Measurements from ENCODE around the gene SLC29A3. TPM values are rescaled to one million over a fixed set of nuclear protein-coding genes. Genes with fewer than 3 reads are reported as not detected.

Gene SLC29A3
- total and polyA plus RNA-seq, 2 of the 8 experiments (the other 6 are each of a cell fraction or from before 2014, with no cell fraction given), result 14.0 to 24.6 TPM

- Histone ChIP-seq H3K27me3 (replicated peaks in 1 of 4; ENCODE audit: control insufficient read depth in 3 of 4, extremely low read depth in 1 of 4, insufficient read depth in 3 of 4, low read length in 3 of 4) (no peaks in the 10 kb centered on the region), H2BK5ac (ENCODE audit: low read depth, low read length) (no peak overlapping the region), H3K56ac (replicated peaks; ENCODE audit: insufficient read length, low read depth, low read length) (no peak overlapping the region), H3K18ac (ENCODE audit: extremely low read depth, low read length) (no peak overlapping the region), H4K20me1 (replicated peaks in 1 of 2; ENCODE audit: control insufficient read depth in 1 of 2, insufficient read depth in 2 of 2, low read length in 2 of 2) (peaks cover 3 to 4% of the 10 kb centered on the region in 2 experiments), H3K23me2 (ENCODE audit: low read depth, low read length) (no peaks in the 10 kb centered on the region), H3K4me1 (replicated peaks in 1 of 4; ENCODE audit: control insufficient read depth in 3 of 4, insufficient read depth in 4 of 4, low read length in 3 of 4) (no peaks in the 10 kb centered on the region), H3K9me3 (ENCODE audit: insufficient read depth in 2 of 2, low read depth in 1 of 2, low read length in 1 of 2) (no peaks in the 10 kb centered on the region), H2BK12ac (ENCODE audit: low read depth, low read length) (no peak overlapping the region), H3K23ac (ENCODE audit: insufficient read length) (no peak overlapping the region), H3K36me3 (ENCODE audit: control insufficient read depth in 2 of 4, insufficient read depth in 4 of 4, low read length in 3 of 4) (peaks cover 10 to 55% (median 35%) of the 10 kb centered on the region in 4 experiments; a peak in 7 of 8 replicates), H3K4ac (replicated peaks; ENCODE audit: insufficient read length, low read depth, low read length) (no peak overlapping the region), H2AK5ac (ENCODE audit: low read depth, low read length) (no peak overlapping the region), H2BK120ac (replicated peaks; ENCODE audit: low read depth, low read length) (no peak overlapping the region), H3K79me2 (ENCODE audit: control insufficient read depth in 1 of 2, insufficient read depth in 2 of 2, low read length in 2 of 2) (no peaks in the 10 kb centered on the region), H3K4me2 (ENCODE audit: insufficient read depth in 1 of 2, low read depth in 2 of 2, low read length in 2 of 2) (no peak overlapping the region), H3K27ac (ENCODE audit: low read depth, low read length) (no peak overlapping the region), H3K9ac (replicated peaks in 1 of 4; ENCODE audit: extremely low read depth in 1 of 4, low read depth in 3 of 4, low read length in 3 of 4) (no peak overlapping the region), H3K79me1 (ENCODE audit: low read depth, low read length) (no peaks in the 10 kb centered on the region), H2BK20ac (ENCODE audit: low read length) (no peak overlapping the region), H3K14ac (ENCODE audit: insufficient read length) (no peak overlapping the region), H4K5ac (ENCODE audit: insufficient read length, low read depth, low read length) (no peak overlapping the region), H4K8ac (ENCODE audit: extremely low read depth, insufficient read depth, low read length) (no peak overlapping the region), H2AFZ (ENCODE audit: low read length) (no peak overlapping the region), H3K4me3 (ENCODE audit: extremely low read depth in 1 of 4, insufficient read depth in 2 of 4, low read depth in 3 of 4, low read length in 4 of 4) (no peak overlapping the region), H4K91ac (replicated peaks; ENCODE audit: insufficient read length, low read length) (no peak overlapping the region), H2BK15ac (ENCODE audit: low read length) (no peak overlapping the region)
- ChIA-PET CTCF (ENCODE audit: partially characterized antibody) (interaction anchor here (1.0 to 5.3 kb wide), 6 partner anchors 8 to 24 kb away, joined by 3 to 35 read pairs (median 7); no protein-coding TSS in a partner anchor), POLR2A (ENCODE audit: partially characterized antibody) (interaction anchor here (1.2 kb wide), 1 partner anchor 8 kb away, joined by 3 read pairs; no protein-coding TSS in a partner anchor)
- DNase-seq (ENCODE audit: low read depth in 1 of 2, low spot score in 2 of 2) (no peak), FAIRE-seq (no peak)
- WGBS, 2 experiments (ENCODE audit: extremely low coverage in 1 of 2, insufficient coverage in 1 of 2, insufficient read length in 1 of 2, insufficient replicate concordance in 2 of 2, low coverage in 1 of 2, low lambda C conversion rate in 2 of 2, missing lambda C conversion rate in 1 of 2), result 75% methylated on average over 6 of the region's 6 CpGs; no CpG with 5 or more reads in 1 of the 2 experiments
- TF ChIP-seq PHF8 (conservative IDR thresholded peaks at IDR 0.05; ENCODE audit: low read depth, low read length) (no peak), EP300 (IDR thresholded peaks at IDR 0.05; ENCODE audit: borderline replicate concordance in 1 of 2, low read depth in 2 of 2, low read length in 2 of 2) (no peak), KDM1A (IDR thresholded peaks at IDR 0.05; ENCODE audit: borderline replicate concordance, low read length) (no peak), RXRA (IDR thresholded peaks at IDR 0.05; ENCODE audit: insufficient read depth, low read depth, low read length) (no peak), TAF1 (IDR thresholded peaks at IDR 0.05; ENCODE audit: low read depth, low read length) (no peak), SP2 (IDR thresholded peaks at IDR 0.05; ENCODE audit: low read length) (no peak), NANOG (IDR thresholded peaks at IDR 0.05; ENCODE audit: insufficient read depth, low read depth, low read length, poor library complexity, severe bottlenecking) (no peak), ASH2L (IDR thresholded peaks at IDR 0.05; ENCODE audit: low read length) (no peak), KDM5A (IDR thresholded peaks at IDR 0.05; ENCODE audit: low read length) (no peak), HDAC2 (IDR thresholded peaks at IDR 0.05; ENCODE audit: borderline replicate concordance in 1 of 2, low read depth in 2 of 2, low read length in 2 of 2) (no peak), TAF7 (optimal IDR thresholded peaks at IDR 0.05; ENCODE audit: borderline replicate concordance, low read depth, low read length) (no peak)
Observed at GRCh38 chr10:71294091-71294561, 24.9 kb upstream of the SLC29A3 start.

Measured in H1 (cell line).